IPS DF 19.7 (cell line): ENCODE data around the gene DCAF12.
"Not testable (repeated sequence)": the region's sequence is repeated elsewhere in the genome, so short reads cannot be mapped to it uniquely, and the experiment has no call there.

Experiments used
- DNase-seq: peaks from one replicate; pipeline ENCODE4 v3.0.0-alpha.2; 2013; ENCODE audit warnings: low read depth, low spot score

DCAF12 gene

DNA sequence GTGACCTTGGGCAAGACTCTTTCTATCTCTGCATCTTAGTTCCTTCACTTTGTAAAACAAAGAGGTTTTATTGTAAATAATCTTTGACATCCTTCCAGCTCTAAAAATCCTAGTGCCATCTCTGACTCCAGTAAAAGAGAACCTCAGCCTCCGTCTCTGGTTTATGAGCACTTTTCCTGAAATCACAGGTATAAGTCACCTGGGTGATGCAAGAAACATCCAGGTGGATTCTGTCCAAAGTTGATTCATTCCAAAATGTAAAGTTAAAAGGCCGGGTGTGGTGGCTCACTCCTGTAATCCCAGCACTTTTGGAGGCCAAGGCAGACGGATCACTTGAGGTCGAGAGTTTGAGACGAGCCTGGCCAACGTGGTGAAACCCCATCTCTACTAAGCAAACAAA lies 56.7 kb downstream of the DCAF12 start:
- DNase-seq = no peak

DNA sequence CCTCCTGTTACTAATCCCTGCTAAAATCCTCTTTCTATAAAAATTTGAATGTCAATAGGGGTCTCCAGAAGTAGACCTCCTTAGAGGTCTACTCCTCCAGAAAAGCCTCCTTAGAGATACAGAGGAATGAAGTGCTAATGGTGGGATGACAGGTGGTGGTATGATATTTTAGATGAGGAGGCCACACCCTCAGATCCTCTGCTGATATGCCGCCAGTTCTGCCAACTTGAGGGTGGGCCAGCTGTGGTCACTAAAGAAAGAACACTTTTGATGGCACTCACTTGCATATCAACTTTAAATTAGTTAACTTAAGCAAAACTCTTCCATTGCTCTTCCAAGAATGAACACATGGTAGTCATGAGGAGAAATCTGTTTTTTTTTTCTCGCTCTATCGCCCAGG lies 61.0 kb downstream of the DCAF12 start:
- DNase-seq = no peak

DNA sequence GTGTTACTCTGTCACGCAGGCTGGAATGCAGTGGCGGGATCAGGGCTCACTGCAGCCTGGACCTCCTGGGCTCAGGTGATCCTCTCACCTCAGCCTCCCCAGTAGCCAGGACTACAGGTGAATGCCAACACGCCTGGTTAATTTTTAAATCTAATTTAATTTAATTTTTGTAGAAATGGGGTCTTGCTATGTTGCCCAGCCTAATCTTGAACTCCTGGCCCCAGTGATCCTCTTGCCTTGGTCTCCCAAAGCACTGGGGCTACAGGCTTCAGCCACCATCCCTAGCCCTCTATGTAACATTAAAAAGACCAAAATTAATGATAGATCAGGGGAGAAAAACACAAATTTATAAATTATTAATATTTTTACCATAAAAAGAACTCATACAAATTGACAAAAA lies 66.5 kb downstream of the DCAF12 start:
- DNase-seq = no peak

DNA sequence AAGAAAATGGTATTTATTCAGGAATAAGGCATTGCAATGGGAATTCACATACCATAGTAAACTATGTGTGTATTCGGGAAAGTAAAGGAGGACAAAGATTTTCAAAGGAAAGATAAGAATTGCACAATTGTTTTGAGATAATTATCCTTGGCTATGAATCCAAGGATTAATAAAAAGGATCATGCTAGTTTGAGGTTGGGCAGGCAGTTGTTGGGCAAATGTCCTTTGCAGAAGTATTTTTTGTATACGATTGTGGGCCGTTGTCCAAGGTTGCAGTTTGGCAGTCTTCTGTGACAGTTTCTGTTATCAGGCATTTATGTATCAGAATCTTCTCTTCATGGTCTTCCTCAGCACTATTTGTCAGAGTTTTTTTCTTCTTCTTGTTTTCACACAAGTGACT lies 67.2 kb downstream of the DCAF12 start:
- DNase-seq = no peak

DNA sequence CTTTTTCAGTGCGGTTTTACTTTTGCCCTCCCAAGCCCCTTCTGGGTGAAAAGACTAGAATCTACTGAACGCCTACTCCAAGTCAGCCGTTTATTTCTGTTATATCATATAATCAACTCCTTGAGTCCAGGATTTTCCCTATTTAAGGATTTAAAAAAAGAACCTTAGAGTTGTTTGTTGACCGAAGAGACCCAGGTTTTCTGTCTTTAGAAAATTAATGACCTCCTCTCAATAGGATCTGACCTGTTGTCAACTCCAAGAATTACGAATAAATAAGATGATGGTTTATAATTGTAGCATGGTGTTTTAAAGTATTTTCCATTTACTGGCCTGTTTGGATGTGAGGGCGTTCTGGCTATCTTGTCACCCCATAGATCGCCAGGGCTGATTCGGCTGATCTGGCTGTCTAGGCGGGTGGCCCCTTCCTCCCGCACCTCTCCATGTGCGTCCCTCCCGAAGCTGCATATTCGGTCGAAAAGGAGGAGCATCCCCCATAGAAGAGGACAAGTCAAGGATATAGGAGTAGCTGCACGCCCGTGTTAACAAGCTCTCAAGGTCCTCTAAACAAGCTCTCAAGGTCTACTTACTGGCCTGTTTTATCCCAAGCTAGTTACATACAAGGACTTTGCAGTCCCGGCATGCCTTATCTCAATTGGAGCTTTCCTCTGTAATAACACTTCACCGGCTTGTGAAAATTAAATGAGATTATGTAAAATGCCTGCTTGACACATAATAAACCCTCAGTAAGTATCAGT lies 76.7 kb downstream of the DCAF12 start:
- no peak for DNase-seq

DNA sequence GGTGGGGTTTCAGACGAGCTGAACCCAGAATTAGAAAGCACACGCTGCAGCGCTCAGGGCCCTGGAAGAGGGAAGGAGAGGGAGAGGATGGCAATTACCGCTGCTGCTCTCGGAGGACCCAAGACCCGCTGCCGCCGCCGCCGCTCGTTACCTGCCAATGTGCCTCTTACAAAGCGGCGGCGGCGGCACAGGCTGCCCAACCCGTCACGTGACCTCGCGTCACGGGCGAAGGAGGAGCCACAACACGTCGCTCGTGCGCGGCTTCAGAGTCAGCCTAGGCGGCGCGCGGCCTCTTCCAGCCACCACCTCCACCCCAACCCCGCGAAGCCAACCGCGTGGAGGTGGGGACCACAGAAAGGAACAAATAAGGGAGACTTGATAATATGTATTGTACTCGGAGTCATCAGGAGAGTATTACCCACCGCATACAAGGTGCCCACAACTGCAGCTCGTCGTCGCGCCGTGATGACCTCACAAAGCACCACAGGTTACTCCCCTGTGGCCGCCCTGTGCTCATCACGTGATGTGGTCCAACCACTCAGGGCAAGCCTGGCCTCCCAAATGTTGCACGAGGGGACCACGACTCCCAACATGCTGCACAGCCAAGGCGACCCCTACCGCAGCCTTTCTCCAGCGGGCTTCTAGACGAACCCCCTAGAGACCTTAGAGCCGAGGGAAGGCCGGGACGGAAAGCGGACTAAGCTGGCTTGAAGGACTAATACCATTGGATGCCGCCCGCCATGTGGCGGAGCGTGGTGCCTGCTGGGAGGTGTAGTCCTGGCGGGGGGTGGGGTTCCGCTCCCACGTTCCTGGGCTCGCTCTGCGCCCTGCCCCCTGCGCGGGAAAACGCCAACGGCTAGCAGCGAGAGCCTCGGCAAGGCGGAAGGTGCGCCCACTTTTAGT lies 77.5 kb downstream of the DCAF12 start, which contains the start of gene UBAP2:
Gene UBAP2 (minus strand): TSS at position 161 of the 903 bp plus-strand sequence. CDS start 31,739 bp downstream, outside the sequence.
- peak; percentile 91 for DNase-seq

DNA sequence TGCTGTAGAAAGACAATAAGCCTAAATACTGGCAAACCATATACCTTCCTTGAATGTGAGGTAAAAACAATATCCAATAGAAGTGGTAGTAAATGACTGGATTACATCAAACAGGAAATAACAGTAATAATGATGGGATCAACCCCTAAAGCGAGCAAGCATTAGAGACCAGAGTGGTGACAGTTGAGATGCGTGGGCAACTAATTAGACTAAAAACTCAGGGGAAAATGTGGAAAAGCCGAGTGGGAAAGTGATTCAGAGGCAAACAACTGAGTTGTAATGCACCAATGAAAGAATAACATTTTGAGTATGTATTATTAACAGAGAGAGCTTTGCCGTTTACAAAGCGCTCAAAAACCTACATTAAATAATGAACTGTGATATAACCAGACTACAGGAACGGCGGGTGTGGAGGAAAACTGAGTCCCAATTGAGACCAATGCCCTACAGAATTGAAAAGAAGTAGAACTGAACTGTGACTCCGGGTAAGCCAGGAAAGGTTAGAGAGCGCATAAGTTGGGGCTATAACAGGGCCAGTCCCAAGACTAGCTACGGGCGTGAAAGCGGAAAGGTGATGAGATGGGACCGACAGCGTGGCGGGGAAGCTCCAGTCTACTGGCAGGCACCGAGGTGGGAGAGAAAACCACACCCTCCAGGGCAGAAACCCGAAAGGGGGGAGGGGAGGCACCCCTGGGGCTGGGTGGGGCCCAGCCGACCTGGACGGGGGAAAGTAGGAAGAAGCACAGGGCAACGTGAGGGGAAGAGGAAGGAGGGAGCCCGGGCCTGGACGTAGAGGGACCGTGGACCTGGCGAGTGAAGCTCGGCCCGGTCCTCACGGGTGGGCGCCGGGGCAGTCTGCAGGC lies 78.4 kb downstream of the DCAF12 start:
- no peak for DNase-seq

DNA sequence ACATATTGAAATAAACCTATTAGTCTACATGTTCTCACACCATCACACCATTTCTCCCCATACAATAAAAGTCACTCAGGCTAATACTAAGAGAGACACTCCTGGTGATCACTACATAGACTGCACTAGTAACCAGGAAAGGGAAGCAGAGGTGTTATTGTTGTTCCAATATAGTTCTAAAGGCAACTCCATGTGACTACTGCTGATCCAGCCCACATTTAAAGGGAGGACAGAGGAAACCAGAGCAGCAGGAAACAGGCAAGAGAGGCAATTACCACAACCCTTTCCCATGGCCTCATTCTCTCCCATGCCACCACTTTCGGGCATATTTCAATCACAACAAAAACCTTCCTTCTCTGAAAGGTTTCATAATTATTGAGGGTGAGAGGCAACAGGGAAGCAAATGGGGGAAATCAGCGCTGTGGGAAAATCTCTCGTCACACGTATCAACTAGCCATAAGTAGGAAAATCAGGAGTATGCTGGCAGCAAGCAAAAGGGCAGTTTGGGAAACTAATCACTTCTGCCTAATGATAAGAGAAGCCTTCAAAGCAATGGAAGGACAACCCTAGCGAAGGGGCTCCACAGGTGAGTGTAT lies 79.6 kb downstream of the DCAF12 start:
- DNase-seq = no peak

DNA sequence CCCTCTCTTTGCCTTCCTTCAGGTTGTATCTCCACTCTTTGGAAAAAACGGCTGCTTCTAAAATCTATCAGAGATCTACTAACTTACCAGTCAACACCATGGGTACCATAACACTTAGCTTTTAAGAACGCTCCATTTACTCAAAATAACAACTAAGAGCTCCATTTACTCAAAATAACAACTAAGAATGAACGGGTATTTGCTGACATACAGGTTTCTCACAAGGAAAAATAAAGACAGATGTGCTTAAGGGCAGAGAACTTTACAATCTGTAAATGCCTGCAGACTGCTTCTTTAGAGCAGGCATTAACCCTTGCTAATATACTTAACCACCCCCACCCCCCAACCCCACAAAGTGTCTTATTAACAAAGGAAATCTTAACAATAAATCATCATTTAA lies 80.6 kb downstream of the DCAF12 start:
- DNase-seq = no peak

DNA sequence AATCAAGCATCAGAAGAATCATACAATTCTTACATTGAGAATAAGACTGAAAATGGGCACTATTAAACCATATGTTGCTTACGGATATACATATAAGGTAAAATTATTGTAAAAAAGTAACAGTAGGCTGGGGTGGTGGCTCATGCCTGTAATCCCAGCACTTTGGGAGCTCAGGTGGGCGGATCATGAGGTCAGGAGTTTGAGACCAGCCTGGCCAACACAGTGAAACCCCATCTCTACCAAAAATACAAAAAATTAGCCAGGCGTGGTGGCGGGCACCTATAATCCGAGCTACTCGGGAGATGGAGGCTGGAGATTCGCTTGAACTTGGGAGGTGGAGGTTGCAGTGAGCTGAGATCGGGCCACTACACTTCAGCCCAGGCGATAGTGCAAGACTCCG lies 84.4 kb downstream of the DCAF12 start:
- not testable (repeated sequence) for DNase-seq

DNA sequence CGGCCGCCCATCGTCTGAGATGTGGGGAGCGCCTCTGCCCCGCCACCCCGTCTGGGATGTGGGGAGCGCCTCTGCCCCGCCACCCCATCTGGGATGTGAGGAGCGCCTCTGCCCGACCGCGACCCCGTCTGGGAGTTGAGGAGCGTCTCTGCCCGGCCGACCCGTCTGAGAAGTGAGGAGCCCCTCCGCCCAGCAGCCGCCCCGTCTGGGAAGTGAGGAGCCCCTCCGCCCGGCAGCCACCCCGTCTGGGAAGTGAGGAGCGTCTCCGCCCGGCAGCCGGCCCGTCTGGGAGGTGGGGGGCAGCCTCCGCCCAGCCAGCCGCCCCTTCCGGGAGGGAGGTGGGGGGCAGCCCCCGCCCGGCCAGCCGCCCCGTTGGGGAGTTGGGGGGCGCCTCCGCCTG lies 87.6 kb downstream of the DCAF12 start:
- DNase-seq = not testable (repeated sequence)

DNA sequence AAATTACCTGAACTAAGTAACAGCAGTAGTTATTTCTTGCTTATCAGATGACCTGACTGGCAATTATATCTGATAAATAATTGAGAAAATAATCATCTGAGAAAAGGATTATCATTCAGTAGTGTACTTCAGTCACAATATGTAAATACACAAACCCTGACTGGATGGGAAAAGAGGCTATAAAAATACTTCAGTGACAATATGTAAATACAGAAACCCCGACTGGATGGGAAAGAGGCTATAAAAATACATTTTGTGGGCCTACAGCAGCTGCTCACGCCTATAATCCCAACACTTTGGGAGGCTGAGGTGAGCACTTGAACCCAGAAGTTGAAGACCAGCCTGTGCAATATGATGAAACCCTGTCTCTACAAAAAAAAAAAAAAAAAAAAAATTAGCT lies 88.9 kb downstream of the DCAF12 start:
- DNase-seq = no peak

DNA sequence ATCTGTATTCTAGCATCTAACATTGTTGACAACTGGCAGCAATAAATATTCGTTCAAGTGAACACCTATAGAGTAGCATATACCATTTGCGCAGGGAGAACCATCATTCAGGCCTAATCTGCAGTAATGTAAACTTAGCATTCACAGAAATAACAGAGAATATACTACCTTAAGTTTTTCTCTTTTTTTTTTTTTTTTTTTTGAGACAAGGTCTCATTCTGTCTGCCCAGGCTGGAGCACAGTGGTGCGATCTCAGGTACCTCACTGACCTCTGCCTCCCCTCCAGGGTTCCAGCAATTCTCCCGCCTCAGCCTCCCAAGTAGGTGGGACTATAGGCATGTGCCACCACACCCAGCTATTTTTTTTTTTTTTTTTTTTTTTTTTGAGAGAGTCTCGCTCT lies 89.9 kb downstream of the DCAF12 start:
- no peak for DNase-seq
